ENCODE results near the gene PAX7.

DNA sequence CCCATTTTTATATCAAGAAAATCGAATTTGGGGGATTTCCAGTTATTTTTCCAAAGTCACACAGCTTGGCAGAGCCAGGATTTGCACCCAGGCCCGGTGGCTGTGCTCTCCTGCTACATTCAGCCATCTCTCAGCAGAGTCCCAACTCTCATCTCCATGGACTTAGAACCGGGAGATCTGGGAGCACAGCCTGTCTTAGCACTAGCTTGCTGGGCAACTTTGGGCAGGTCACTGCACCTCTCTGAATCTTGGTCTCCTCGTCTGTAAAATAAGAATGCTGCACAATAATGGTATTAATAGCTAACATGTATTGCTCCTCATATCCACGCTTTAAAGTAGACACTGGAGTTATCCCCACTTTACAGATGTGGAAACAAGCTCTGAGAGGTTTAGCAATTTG lies 47.8 kb upstream of the PAX7 start:
- no peak for TF ChIP-seq TAF1 (IDR thresholded peaks at IDR 0.05; ENCODE audit: borderline replicate concordance, insufficient read depth, low read length)
- TF ChIP-seq SIN3A (IDR thresholded peaks at IDR 0.05; ENCODE audit: borderline replicate concordance, insufficient read depth, low read length): no peak
- TF ChIP-seq POLR2AphosphoS5 (IDR thresholded peaks at IDR 0.05; ENCODE audit: low read depth, low read length): no peak

Measured in PFSK-1 (cell line).